ENCODE measurements around the gene FHAD1.

Gene FHAD1

GRCh38 chr1:15350151-15350550 is 103.1 kb downstream of the FHAD1 start:
- no peak overlapping the region for H3K4me3 ChIP-seq (ENCODE audit: low read depth, low read length)
- in situ Hi-C loops (cut with HindIII; ENCODE audit: low sequenced_read_pairs), result no loop called here
- DNase-seq (ENCODE audit: low read depth), result no peak
- TF ChIP-seq CTCF (IDR thresholded peaks at IDR 0.05; ENCODE audit: low read depth, low read length, missing control alignments), result no peak

DNA sequence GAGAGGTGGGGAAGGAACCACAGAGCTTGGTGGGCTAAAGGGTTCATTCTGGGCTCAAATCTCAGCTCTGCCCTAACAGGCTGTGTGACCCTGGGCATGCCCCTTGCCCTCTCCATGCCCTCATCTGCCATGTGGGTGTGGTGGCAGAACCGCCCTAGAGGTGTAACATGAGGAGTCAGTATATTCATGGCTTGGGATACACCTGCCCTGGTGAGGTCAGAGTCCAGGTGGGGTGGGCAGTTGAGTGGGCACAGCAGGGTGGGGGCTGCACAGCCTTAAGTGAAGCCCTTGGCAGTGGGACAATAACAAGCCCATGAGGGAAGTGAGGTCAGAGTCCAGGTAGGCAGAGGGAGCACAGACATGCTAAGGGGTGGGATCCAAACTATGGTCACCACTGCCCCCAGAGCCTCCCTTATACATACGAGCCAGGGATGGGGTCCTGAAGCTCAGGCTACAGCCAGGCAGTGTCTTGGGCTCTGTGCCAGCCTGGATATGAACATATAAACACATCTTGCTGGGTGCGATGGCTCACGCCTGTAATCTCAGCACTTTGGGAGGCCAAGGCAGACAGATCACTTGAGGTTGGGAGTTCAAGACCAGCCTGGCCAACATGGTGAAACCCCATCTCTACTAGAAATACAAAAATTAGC is 103.7 kb downstream of the FHAD1 start:
- H3K4me3 ChIP-seq (ENCODE audit: low read depth, low read length), result no peak overlapping the region
- in situ Hi-C loops (cut with HindIII; ENCODE audit: low sequenced_read_pairs), result no loop called here
- no peak for DNase-seq (ENCODE audit: low read depth)
- TF ChIP-seq CTCF (IDR thresholded peaks at IDR 0.05; ENCODE audit: low read depth, low read length, missing control alignments), result no peak

GRCh38 chr1:15351310-15351709 is 104.3 kb downstream of the FHAD1 start:
- no peak overlapping the region for H3K4me3 ChIP-seq (ENCODE audit: low read depth, low read length)
- in situ Hi-C loops (cut with HindIII; ENCODE audit: low sequenced_read_pairs), result no loop called here
- no peak for DNase-seq (ENCODE audit: low read depth)
- no peak for TF ChIP-seq CTCF (IDR thresholded peaks at IDR 0.05; ENCODE audit: low read depth, low read length, missing control alignments)

DNA sequence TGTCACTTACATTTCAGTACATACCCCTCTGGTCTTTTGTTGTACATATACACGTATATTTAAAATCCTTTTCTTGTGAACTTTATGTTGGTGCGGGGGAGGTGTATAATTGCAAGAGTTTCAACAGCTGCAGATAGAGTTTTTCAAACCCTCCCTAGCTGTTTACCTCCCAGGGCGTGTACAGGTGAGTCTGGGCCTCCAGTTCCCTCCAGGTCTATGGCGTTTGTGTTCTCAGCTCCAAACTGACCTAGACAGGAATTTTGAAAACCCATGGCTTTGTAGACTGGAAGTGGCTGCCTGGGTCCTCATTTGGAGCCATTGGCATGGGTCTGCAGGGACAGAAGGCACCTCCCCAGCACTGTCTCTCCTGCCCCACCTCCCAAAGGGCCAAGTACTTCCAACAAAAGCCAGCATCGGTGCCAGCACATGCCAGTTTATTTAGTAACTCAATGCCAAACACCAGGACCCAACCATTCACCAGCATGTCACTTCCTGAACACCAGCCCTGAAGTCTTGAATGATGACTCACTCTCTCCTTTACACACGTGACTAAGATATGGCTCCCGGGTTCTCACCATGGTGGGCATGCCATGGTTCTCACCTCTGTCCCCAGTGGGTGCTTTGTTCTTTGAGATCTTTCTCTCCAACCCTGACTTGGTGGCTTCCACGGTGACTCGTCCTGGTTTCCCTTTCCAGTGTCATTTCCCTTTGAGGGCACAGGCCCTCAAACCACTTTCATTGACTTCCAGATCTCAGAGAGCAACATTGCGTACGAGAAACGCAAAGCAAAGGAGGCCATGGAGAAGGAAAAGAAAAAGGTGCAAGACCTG is 105.3 kb downstream of the FHAD1 start:
- TF ChIP-seq CTCF (IDR thresholded peaks at IDR 0.05; ENCODE audit: low read depth, low read length, missing control alignments), result no peak
- in situ Hi-C loops (cut with HindIII; ENCODE audit: low sequenced_read_pairs), result no loop called here
- no peak for DNase-seq (ENCODE audit: low read depth)
- H3K4me3 ChIP-seq (ENCODE audit: low read depth, low read length), result no peak overlapping the region

GRCh38 chr1:15353839-15354579 is 107.0 kb downstream of the FHAD1 start:
- no peak for DNase-seq (ENCODE audit: low read depth)
- no peak overlapping the region for H3K4me3 ChIP-seq (ENCODE audit: low read depth, low read length)
- no peak for TF ChIP-seq CTCF (IDR thresholded peaks at IDR 0.05; ENCODE audit: low read depth, low read length, missing control alignments)
- in situ Hi-C loops (cut with HindIII; ENCODE audit: low sequenced_read_pairs), result no loop called here

GRCh38 chr1:15354580-15354965 is 107.5 kb downstream of the FHAD1 start:
- H3K4me3 ChIP-seq (ENCODE audit: low read depth, low read length), result no peak overlapping the region
- in situ Hi-C loops (cut with HindIII; ENCODE audit: low sequenced_read_pairs), result no loop called here
- TF ChIP-seq CTCF (IDR thresholded peaks at IDR 0.05; ENCODE audit: low read depth, low read length, missing control alignments), result no peak
- no peak for DNase-seq (ENCODE audit: low read depth)
